Fibroblast of mammary gland (primary cell): ENCODE data around the gene JAZF1.

Experiments used
- DNase-seq: peaks from one replicate; pipeline ENCODE4 v3.0.0-alpha.2; 2010; ENCODE audit warnings: low read depth
- H3K4me3 ChIP-seq: 2 replicates; pipeline ENCODE4 v1.5.1; 2011; ENCODE audit warnings: low read depth, mild to moderate bottlenecking, low read length, moderate library complexity; ENCODE audit not compliant: control insufficient read depth
- TF ChIP-seq, protein P1 (sequence below): conservative IDR thresholded peaks from 2 replicates; pipeline ENCODE4 v1.5.1; 2011; ENCODE audit warnings: low read depth, low read length, inconsistent platforms; ENCODE audit not compliant: control insufficient read depth, insufficient read depth

JAZF1 gene

DNA sequence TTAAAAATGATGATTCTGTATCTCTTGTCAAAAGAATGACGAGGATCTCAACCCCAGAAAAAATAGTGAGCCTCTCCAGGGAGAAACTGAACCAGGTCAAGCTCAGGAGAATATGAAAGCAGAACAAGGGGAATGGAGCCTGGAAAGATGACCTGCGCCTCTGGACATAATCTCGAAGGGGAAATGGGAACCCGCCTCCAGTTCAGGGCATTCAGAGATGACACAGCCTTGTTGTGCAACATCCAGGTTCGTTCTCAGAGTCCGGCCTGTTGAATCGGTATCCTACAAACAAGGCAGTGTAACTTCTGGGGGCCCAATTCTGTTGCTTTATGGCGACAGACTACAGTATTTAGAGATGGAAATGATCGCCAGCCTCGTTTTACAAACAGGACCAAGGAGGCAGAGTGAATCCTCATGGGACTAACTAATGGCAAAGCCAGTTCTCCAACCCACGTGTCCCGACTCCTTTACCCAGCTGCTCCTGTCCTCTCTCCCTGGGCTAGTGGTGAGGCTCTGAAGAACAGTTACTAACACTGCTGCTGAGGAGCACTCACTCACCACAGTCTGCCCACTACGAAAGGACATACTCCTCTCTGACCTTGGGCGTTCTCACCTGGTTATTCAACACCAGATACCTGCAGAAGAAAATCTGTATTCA lies 67.6 kb downstream of the JAZF1 start:
- H3K4me3 ChIP-seq, result no peak overlapping the region
- peak; percentile 92 for DNase-seq
- TF ChIP-seq, protein P1, sequence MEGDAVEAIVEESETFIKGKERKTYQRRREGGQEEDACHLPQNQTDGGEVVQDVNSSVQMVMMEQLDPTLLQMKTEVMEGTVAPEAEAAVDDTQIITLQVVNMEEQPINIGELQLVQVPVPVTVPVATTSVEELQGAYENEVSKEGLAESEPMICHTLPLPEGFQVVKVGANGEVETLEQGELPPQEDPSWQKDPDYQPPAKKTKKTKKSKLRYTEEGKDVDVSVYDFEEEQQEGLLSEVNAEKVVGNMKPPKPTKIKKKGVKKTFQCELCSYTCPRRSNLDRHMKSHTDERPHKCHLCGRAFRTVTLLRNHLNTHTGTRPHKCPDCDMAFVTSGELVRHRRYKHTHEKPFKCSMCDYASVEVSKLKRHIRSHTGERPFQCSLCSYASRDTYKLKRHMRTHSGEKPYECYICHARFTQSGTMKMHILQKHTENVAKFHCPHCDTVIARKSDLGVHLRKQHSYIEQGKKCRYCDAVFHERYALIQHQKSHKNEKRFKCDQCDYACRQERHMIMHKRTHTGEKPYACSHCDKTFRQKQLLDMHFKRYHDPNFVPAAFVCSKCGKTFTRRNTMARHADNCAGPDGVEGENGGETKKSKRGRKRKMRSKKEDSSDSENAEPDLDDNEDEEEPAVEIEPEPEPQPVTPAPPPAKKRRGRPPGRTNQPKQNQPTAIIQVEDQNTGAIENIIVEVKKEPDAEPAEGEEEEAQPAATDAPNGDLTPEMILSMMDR, result no peak

DNA sequence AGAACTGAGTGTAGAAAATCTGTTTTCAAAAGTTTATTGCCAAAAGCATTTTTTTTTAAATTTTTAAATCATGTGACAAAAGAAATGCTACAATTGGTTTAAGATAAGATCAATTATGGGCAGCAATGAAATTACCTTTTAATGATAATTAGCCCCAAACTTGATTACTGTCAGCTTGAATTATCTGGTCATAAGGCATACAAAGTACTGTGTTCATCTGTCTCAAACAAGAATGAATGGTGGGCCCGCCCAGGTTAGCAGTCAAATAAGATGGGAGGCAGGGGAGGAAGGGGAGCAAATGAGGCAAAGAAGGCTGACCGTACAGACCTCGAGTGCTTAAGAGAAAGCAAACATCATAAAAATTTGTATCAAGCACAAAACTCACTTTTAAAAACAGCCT lies 68.1 kb downstream of the JAZF1 start:
- DNase-seq, result no peak
- no peak overlapping the region for H3K4me3 ChIP-seq
- TF ChIP-seq, protein P1, result no peak

DNA sequence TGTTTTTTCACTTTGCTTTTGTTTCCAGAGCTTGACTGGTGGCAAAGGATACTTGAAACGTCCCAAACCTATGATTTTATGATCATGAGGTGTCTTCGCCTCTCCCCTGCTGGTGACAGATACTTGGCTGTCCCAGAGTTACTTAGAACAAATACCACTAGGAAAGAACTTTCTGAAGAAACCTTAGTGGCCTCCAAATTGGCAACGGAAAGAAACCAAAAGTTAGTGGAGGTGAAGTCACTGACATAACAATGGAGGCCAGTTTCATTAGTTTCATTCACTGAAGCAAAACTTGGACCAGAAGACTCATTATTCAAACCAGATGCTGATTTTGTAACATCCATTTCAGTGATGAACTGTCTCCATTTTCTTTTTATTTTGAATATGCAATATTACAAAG lies 68.6 kb downstream of the JAZF1 start:
- DNase-seq, result peak; percentile 75
- no peak overlapping the region for H3K4me3 ChIP-seq
- TF ChIP-seq, protein P1, result no peak

DNA sequence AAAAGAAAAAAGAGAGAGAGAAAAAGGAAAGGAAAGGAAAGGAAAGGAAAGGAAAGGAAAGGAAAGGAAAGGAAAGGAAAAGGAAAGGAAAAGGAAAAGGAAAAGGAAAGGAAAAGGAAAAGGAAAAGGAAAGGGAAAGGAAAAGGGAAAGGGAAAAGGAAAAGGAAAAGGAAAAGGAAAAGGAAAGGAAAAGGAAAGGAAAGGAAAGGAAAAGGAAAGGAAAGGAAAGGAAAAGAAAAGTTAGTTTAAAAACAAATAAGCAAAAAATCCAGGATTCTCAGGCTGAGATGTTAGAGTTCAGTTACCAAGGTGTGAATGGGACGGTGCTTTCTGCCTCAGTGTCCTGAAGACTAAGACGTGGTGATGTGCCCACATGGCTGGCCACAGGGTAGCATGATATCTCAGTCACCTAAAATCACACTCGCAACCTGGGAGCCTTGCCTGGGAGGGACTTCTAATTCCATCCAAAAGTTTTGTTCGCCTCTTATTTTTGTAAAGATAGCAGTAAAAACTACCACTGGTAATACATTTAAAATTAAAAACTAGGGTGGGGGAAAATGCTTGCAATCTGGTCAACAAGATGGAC lies 70.1 kb downstream of the JAZF1 start:
- no peak for DNase-seq
- TF ChIP-seq, protein P1, result no peak

DNA sequence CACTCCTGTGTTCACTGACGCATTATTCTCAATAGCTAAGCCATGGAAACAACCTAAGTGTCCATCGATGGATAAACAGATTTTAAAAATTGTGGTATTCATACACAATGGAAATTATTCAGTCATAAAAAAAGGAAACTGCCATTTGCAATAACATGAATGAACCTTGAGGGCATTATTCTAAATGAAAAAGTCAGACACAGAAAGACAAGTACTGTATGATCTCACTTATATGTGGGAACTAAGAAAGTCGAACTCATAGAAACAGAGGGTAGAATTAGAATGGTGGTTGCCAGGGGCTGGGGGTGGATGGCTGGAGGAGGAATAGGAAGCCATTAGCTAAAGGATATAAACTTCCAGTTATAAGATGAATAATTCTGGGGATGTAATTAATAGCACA lies 71.8 kb downstream of the JAZF1 start:
- H3K4me3 ChIP-seq, result no peak overlapping the region
- TF ChIP-seq, protein P1, result no peak
- no peak for DNase-seq

More for the DNA sequence above, 70.1 kb downstream of the JAZF1 start:
- no peak overlapping the region for H3K4me3 ChIP-seq

DNA sequence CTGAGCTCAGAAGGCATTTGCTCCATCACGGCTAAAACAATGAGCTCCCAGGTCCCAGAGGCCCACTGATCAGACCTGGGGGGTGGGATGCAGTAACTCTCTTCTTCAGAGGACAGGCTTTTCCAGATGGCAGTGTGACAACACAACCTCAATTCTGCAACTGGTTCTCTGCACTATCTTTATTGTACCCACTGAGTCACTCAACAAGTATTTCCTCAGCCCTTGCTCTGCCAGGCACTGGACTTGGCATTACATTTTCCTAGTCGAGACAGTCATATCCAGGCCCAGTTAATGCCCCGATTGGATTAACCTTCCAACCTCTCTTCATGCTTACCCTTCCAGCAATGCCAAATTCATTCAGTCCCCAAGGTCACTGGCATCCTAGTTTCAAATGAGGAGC lies 72.6 kb downstream of the JAZF1 start:
- no peak overlapping the region for H3K4me3 ChIP-seq
- no peak for DNase-seq
- TF ChIP-seq, protein P1, result no peak
